BLaER1 treated with 17β-estradiol and CSF1 and Interleukin-3, amounts not matched to agents 10 nM and 100 nM (cell line): ENCODE measurements around the gene HERC4.

Experiments used
- H3K27ac ChIP-seq, 11 experiments: shearing (Covaris generic); formaldehyde crosslinking; 2 replicates each; pipeline ENCODE4 v1.8.1; 2022
- H3K27me3 ChIP-seq, 11 experiments: shearing (Covaris generic); formaldehyde crosslinking; 2 replicates each; pipeline ENCODE4 v1.8.1; 2022
- H3K36me3 ChIP-seq, 11 experiments: shearing (Covaris generic); formaldehyde crosslinking; 2 replicates each; pipeline ENCODE4 v1.8.1; 2022
- H3K4me1 ChIP-seq, 10 experiments: shearing (Covaris generic); formaldehyde crosslinking; 2 replicates each; pipeline ENCODE4 v1.8.1; 2022
- H3K4me2 ChIP-seq, 11 experiments: shearing (Covaris generic); formaldehyde crosslinking; 2 replicates each; pipeline ENCODE4 v1.8.1; 2022
- H3K4me3 ChIP-seq, 10 experiments: shearing (Covaris generic); formaldehyde crosslinking; 2 replicates each; pipeline ENCODE4 v1.8.1; 2022
- H3K9ac ChIP-seq, 11 experiments: shearing (Covaris generic); formaldehyde crosslinking; 2 replicates each; pipeline ENCODE4 v1.8.1; 2022
- H3K9me3 ChIP-seq, 11 experiments: shearing (Covaris generic); formaldehyde crosslinking; replicated peaks in 1 of 11; 2 replicates each; pipeline ENCODE4 v1.8.1; 2022
- H4K20me1 ChIP-seq, 11 experiments: shearing (Covaris generic); formaldehyde crosslinking; 2 replicates each; pipeline ENCODE4 v1.8.1; 2022
- Cebpa-rat ChIP-seq, 11 experiments: shearing (Covaris generic); IDR thresholded peaks; 2 replicates each; pipeline ENCODE4 v1.8.1; 2022

Gene HERC4

DNA sequence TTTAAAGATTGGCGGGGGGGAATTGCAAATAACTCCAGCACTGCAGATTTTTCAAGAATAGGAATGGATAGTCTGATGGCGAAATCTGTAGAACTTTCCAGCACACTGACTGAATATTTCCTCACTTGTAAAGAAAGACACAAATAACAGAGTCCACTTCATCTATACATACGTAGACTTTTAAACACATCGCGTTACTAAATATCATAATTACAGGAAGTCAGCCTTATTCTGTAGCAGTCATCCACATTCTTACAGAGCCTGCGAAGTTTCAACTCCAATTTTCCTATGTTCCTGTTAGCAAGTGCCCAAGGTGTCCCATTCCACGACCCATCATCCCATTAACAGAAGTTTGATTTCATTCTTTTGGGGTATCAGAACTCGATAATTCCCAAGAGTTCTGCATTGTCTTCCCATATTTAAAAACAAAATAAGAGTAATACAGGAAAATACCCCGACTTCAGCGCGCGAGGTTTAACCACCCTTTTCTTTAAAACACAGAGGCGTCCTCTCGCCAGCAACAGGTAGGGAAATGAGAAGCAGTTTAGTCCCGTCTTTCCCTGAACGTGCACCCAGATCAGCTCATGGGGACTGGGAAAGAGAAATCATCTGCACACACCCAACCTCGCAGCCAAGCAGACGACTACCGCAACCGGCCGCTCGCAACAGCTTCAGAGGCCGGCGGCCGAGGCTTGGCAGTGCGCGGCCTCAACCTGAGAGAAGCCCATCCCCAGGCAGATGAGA lies 880 bp downstream of the HERC4 start:
- TF ChIP-seq Cebpa-rat (IDR thresholded peaks at IDR 0.05), result no peak
- Histone ChIP-seq H3K27me3 (no peaks in the 10 kb centered on the region), H3K4me1 (peaks cover 17 to 44% (median 30%) of the 10 kb centered on the region in 10 experiments), H3K4me3 (peak overlapping the region; percentile 76 to 98 (median 90)), H3K36me3 (peaks cover 20 to 37% (median 28%) of the 10 kb centered on the region in 11 experiments; a peak in 21 of 22 replicates), H3K4me2 (peak overlapping the region; percentile 67 to 97 (median 84)), H4K20me1 (peaks cover 11 to 54% (median 45%) of the 10 kb centered on the region in 11 experiments; a peak in 20 of 22 replicates), H3K9me3 (no peaks in the 10 kb centered on the region; a peak in 1 of 22 replicates), H3K27ac (peak overlapping the region; percentile 89 to 100 (median 96)), H3K9ac (peak overlapping the region; percentile 92 to 100 (median 96))

DNA sequence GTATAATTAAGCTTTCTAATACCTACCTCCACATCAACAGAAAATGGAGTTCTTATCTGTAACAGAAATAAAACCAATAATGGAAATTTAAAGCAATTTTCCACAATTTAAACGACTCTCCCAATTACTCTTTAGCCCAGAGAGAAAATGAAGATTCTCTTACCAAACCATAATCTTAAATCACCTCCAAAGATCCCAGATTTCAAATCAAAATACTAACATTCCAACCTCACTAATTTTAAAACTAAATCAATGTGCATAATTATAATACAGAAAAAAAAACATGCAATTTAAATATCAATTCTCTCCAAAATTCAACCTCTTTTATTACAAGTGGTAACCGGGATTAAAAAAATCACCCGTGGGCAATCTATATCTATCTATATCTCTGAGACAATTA lies 1.5 kb downstream of the HERC4 start:
- peaks cover 22 to 42% (median 29%) of the 10 kb centered on the region in 11 experiments; a peak in 21 of 22 replicates for H3K36me3 ChIP-seq
- H3K4me2 ChIP-seq, result peak overlapping the region; percentile 67 to 97 (median 84)
- TF ChIP-seq Cebpa-rat (IDR thresholded peaks at IDR 0.05), result no peak
- no peaks in the 10 kb centered on the region for H3K27me3 ChIP-seq
- peaks cover 17 to 40% (median 30%) of the 10 kb centered on the region in 10 experiments for H3K4me1 ChIP-seq
- peak overlapping the region; percentile 76 to 98 (median 90) for H3K4me3 ChIP-seq
- peak overlapping the region; percentile 89 to 100 (median 96) for H3K27ac ChIP-seq
- H3K9me3 ChIP-seq, result no peaks in the 10 kb centered on the region; a peak in 1 of 22 replicates
- peak overlapping the region; percentile 92 to 100 (median 96) for H3K9ac ChIP-seq
- H4K20me1 ChIP-seq, result peaks cover 11 to 57% (median 47%) of the 10 kb centered on the region in 11 experiments; a peak in 20 of 22 replicates

- H4K20me1 ChIP-seq, result peaks cover 0 to 95% (median 42%) of the 10 kb centered on the region in 11 experiments; a peak in 18 of 22 replicates
- no peak overlapping the region for H3K4me2 ChIP-seq
- H3K9me3 ChIP-seq, result no peaks in the 10 kb centered on the region
- H3K4me3 ChIP-seq, result no peak overlapping the region
- TF ChIP-seq Cebpa-rat (IDR thresholded peaks at IDR 0.05), result no peak
- no peak overlapping the region for H3K9ac ChIP-seq
- no peaks in the 10 kb centered on the region for H3K27me3 ChIP-seq
- peaks cover 4 to 26% (median 13%) of the 10 kb centered on the region in 10 experiments; a peak in 18 of 20 replicates for H3K4me1 ChIP-seq
- H3K36me3 ChIP-seq, result peaks cover 54 to 98% (median 66%) of the 10 kb centered on the region in 11 experiments
- H3K27ac ChIP-seq, result no peak overlapping the region
Measured at GRCh38 chr10:68067508-68067907, 7.6 kb downstream of the HERC4 start.

- Histone ChIP-seq H4K20me1 (peaks cover 0 to 94% (median 38%) of the 10 kb centered on the region in 11 experiments; a peak in 16 of 22 replicates), H3K4me1 (peaks cover 0 to 21% (median 10%) of the 10 kb centered on the region in 10 experiments; a peak in 16 of 20 replicates), H3K36me3 (peaks cover 54 to 99% (median 70%) of the 10 kb centered on the region in 11 experiments), H3K4me3 (no peak overlapping the region), H3K27ac (no peak overlapping the region), H3K27me3 (no peaks in the 10 kb centered on the region), H3K4me2 (no peak overlapping the region), H3K9me3 (no peaks in the 10 kb centered on the region), H3K9ac (no peak overlapping the region)
- TF ChIP-seq Cebpa-rat (IDR thresholded peaks at IDR 0.05), result no peak
Measured at GRCh38 chr10:68067029-68067428, 8.1 kb downstream of the HERC4 start.

DNA sequence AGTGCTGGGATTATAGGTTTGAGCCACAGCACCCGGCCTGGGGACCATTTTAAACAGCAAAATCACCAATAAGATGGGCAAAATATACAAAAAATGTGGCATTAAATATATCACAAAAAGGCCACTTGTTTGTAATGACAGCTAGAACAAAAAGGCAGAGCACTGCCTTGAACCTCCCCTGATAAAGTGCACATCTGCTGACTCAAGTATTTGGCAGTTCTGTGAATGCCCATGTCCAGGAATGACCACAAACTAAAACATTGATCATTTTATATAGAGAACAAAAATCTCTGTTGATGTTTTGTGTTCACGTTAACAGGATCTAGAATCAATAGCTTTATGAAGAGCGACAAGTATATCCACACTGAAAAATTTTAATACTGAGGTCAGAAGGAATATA lies 21.5 kb downstream of the HERC4 start:
- H3K4me1 ChIP-seq, result peaks cover 10 to 34% (median 23%) of the 10 kb centered on the region in 10 experiments; a peak in 18 of 20 replicates
- no peak for TF ChIP-seq Cebpa-rat (IDR thresholded peaks at IDR 0.05)
- no peaks in the 10 kb centered on the region for H3K27me3 ChIP-seq
- peaks cover 0 to 4% (median 0%) of the 10 kb centered on the region in 11 experiments; a peak in 2 of 22 replicates for H3K9me3 ChIP-seq
- peaks cover 0 to 64% (median 0%) of the 10 kb centered on the region in 11 experiments; a peak in 3 of 22 replicates for H4K20me1 ChIP-seq
- H3K9ac ChIP-seq, result no peak overlapping the region
- no peak overlapping the region for H3K4me3 ChIP-seq
- H3K4me2 ChIP-seq, result peak overlapping the region in 6 of 11 experiments; percentile 52 to 73 (median 60); a peak in 8 of 22 replicates
- peaks cover 4 to 39% (median 28%) of the 10 kb centered on the region in 11 experiments; a peak in 17 of 22 replicates for H3K36me3 ChIP-seq
- H3K27ac ChIP-seq, result peak overlapping the region in 9 of 11 experiments; percentile 13 to 68 (median 47); a peak in 12 of 22 replicates

- Histone ChIP-seq H3K27me3 (no peaks in the 10 kb centered on the region), H3K9ac (no peak overlapping the region; a peak in 1 of 22 replicates), H3K36me3 (peaks cover 0 to 39% (median 26%) of the 10 kb centered on the region in 11 experiments; a peak in 16 of 22 replicates), H3K4me1 (peaks cover 10 to 34% (median 25%) of the 10 kb centered on the region in 10 experiments; a peak in 18 of 20 replicates), H3K27ac (peak overlapping the region in 9 of 11 experiments; percentile 24 to 68 (median 47); a peak in 15 of 22 replicates), H3K4me2 (peak overlapping the region in 10 of 11 experiments; percentile 8 to 73 (median 54); a peak in 17 of 22 replicates), H3K4me3 (no peak overlapping the region; a peak in 3 of 20 replicates), H3K9me3 (peaks cover 0 to 4% (median 0%) of the 10 kb centered on the region in 11 experiments; a peak in 3 of 22 replicates), H4K20me1 (peaks cover 0 to 63% (median 0%) of the 10 kb centered on the region in 11 experiments; a peak in 3 of 22 replicates)
- peak in 2 of 11 experiments; percentile 24 to 50; a peak in 3 of 22 replicates for TF ChIP-seq Cebpa-rat (IDR thresholded peaks at IDR 0.05)
Measured at GRCh38 chr10:68052463-68052862, 22.6 kb downstream of the HERC4 start.

GRCh38 chr10:68049289-68050078 lies 25.6 kb downstream of the HERC4 start:
- Histone ChIP-seq H3K4me2 (no peak overlapping the region), H3K27ac (peak overlapping the region in 1 of 11 experiments; percentile 11; a peak in 2 of 22 replicates), H4K20me1 (peaks cover 0 to 64% (median 0%) of the 10 kb centered on the region in 11 experiments; a peak in 5 of 22 replicates), H3K9ac (no peak overlapping the region), H3K27me3 (no peaks in the 10 kb centered on the region), H3K9me3 (peaks cover 0 to 4% (median 0%) of the 10 kb centered on the region in 11 experiments; a peak in 3 of 22 replicates), H3K36me3 (peaks cover 0 to 45% (median 16%) of the 10 kb centered on the region in 11 experiments; a peak in 16 of 22 replicates), H3K4me1 (peaks cover 18 to 44% (median 32%) of the 10 kb centered on the region in 10 experiments), H3K4me3 (no peak overlapping the region)
- TF ChIP-seq Cebpa-rat (IDR thresholded peaks at IDR 0.05), result no peak
